ENCODE data around the gene HAL.
"Not testable (repeated sequence)": the region's sequence is repeated elsewhere in the genome, so short reads cannot be mapped to it uniquely, and the experiment has no call there.

Gene HAL

GRCh38 chr12:95978774-95979173 lies 17.4 kb downstream of the HAL start:
- no peak for DNase-seq (ENCODE audit: insufficient read length, low spot score)

DNA sequence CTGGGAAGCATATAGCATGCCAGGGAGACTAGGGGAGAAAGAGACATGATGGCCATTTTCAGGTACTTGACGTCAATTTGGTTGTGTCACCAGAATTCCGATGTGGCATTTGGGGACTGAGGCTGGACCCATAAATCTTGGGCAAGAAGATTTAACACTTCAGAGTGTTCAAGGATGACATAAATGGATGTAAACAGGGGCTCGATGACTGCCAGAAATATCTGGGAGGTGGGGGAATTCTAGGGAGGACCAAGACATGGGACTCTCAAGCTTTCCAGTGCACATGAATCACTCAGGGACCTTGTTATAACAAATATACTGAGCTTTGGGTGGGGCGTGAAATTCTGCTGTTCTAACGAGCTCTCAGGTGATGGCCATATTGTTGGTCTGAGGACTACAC lies 17.8 kb downstream of the HAL start:
- no peak for FAIRE-seq
- DNase-seq (ENCODE audit: insufficient read length, low spot score): no peak

More at GRCh38 chr12:95978774-95979173, 17.4 kb downstream of the HAL start:
- no peak for FAIRE-seq

GRCh38 chr12:95977764-95978305 lies 18.3 kb downstream of the HAL start:
- DNase-seq (ENCODE audit: insufficient read length, low spot score): no peak
- no peak for FAIRE-seq

- FAIRE-seq (no peak), DNase-seq (ENCODE audit: insufficient read length, low spot score) (peak; percentile 18)
These were observed 19.7 kb downstream of the HAL start for GRCh38 chr12:95976416-95976832.

DNA sequence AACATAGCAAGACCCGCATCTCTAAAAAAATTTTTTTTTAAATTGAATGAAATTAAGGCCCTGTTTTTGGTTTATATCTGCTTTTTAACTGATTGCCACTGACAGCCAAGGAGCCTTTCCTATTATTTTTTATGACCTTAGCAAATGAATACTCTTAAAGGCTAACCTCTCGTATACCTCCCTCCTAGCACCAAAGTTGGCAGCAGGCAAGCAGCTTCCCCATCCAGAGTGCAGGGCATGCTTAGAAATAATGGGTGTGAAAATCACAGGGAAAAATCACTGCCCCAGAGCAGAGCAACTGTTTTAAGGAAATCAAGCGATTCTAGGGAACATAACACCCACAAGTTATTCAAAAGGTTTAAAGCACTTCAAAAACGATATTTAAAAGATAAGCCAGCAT lies 20.7 kb downstream of the HAL start:
- no peak for FAIRE-seq
- DNase-seq (ENCODE audit: insufficient read length, low spot score): no peak

GRCh38 chr12:95974358-95974757 lies 21.8 kb downstream of the HAL start:
- FAIRE-seq (no peak), DNase-seq (ENCODE audit: insufficient read length, low spot score) (no peak)

DNA sequence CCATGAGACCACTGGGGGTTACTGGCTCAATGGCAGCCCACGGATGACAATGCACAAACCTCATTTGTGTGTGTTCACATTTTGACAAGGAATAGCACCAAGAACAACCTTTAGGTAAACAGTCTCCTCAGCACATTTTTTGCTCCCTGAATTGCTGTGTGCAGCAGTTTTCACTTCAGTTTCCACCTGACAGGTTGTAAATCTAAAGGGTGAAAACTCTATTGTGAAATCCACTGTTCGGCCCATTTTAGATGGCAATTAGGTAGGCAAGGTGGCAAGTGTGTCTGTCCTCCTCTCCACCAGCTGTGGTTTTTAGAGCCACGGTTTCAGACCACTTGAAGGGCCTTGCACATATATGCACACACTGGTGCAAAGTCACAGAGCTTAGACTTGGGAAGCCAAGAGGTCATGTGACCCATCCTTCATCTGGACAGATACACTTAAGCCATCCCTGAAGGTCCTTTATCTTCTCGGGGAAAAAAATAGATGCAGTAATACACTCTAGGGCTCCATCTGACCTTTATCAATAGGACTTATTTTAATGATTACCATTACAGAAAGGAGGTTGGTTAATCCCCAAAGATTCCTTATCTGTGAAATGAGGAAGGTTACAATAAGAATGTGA lies 23.2 kb downstream of the HAL start:
- no peak for FAIRE-seq
- no peak for DNase-seq (ENCODE audit: insufficient read length, low spot score)

- DNase-seq (ENCODE audit: insufficient read length, low spot score): no peak
- no peak for FAIRE-seq
These were observed 25.2 kb downstream of the HAL start for GRCh38 chr12:95970905-95971304.

GRCh38 chr12:95969116-95969515 lies 27.0 kb downstream of the HAL start:
- DNase-seq (ENCODE audit: insufficient read length, low spot score); FAIRE-seq: not testable (repeated sequence)

DNA sequence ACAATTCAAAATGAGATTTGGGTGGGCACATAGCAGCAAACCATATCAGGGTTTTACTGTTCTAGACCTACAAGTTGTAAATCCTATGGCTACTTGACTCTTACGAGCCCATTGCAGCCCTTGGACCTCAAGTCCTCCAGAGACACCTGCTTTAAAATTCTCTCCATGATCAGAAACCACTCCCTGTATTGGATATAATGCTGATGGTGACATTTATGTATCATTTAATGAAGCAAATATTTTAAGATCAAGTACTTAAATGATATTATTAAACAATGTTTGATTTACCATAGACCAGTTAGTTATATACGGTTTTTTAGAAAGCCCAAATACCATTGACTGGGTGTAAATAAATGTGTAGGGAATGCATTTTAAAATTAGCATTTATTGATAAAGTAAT lies 28.8 kb downstream of the HAL start:
- FAIRE-seq (no peak), DNase-seq (ENCODE audit: insufficient read length, low spot score) (no peak)

DNA sequence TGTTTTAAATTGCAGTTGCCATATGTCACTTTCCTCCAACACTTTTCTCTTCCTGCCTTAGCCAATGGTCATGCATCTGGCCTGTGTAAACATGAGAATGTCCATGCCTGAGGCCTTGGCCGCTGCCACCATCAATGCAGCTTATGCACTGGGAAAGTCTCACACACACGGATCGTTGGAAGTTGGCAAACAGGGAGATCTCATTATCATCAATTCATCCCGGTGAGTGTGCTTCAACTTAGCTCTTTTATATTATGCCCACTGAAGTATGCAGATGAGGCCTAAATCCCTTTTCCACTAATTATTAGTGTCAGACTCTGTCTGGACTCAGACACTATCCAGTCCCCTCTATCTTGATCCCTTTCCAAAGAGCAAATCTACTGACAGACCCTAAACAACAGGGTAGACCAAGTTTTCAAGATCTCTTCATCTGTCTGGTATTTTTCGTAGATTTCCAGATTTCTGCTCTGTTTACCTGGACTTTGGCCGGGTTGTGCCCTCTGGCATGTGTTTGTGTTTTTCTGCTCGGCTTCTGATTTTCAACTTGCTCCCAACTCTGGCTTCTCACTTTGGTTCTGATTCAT lies 29.8 kb downstream of the HAL start:
- FAIRE-seq: no peak

DNA sequence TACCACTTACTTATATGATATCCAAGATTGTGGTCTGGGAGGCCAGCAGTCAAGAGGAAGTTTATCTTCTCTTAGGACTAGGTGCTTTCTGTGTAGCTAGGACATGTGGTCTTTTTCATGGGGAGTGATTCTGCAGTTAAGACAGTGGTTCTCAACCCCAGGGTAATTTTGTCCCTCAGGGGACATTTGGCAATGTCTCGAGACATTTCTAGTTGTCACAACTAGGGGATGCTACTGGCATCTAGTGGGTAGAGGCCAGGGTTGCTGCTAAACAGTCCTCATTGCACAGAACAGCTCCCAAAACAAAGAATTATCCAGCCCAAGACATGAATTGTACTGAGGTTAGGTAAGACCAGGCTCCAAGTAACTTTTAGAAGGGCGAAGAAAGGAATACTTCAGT lies 33.0 kb downstream of the HAL start:
- DNase-seq (ENCODE audit: insufficient read length, low spot score): no peak
- FAIRE-seq: no peak

More for the DNA sequence above, 29.8 kb downstream of the HAL start:
- DNase-seq (ENCODE audit: insufficient read length, low spot score): no peak

GRCh38 chr12:95962222-95962621 lies 33.9 kb downstream of the HAL start:
- FAIRE-seq (no peak), DNase-seq (ENCODE audit: insufficient read length, low spot score) (no peak)

- FAIRE-seq: no peak
- DNase-seq (ENCODE audit: insufficient read length, low spot score): no peak
These were observed 35.9 kb downstream of the HAL start for GRCh38 chr12:95960241-95960640.

DNA sequence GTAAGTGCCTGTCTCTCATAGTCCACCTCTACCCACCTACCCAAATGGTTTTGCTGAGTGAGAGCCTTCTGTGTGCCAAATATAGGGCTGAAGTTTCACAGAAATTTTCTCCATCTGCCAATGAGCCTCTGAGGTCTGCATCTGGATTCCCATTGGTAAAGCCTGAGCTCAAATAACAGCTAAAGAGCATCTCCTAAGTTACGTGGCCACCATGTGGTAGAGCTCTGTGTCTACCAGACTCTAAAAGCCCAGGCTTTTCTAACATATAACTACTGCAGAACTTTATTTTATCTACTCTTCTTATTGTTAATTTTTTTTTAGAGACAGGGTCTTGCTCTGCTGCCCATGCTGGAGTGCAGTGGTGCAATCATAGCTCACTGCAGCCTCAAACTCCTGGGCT lies 37.0 kb downstream of the HAL start:
- no peak for FAIRE-seq
- peak; percentile 50 for DNase-seq (ENCODE audit: insufficient read length, low spot score)

DNA sequence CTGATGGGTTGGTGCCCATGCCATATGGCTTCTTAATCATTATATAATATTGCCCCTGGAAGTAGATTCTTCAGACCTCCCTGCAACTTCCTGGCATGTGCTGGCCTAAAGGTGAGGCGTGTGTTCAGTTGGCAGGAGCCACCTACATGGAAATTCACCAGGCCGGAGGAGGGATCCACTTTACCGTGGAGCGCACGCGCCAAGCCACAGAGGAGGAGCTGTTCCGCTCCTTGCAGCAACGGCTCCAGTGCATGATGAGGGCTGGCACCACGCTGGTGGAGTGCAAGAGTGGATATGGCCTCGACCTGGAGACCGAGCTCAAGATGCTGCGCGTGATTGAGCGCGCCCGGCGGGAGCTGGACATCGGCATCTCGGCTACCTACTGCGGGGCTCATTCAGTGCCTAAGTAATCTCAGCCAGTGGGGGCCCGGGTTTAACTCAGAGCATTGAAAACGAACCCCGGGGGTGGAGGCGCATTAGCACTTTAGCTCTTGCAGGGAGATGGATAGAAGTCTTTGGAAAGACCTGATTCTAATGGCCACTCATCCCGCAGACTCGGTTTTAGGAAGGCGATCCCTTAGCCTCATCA lies 39.5 kb downstream of the HAL start:
- FAIRE-seq: no peak
- no peak for DNase-seq (ENCODE audit: insufficient read length, low spot score)

DNA sequence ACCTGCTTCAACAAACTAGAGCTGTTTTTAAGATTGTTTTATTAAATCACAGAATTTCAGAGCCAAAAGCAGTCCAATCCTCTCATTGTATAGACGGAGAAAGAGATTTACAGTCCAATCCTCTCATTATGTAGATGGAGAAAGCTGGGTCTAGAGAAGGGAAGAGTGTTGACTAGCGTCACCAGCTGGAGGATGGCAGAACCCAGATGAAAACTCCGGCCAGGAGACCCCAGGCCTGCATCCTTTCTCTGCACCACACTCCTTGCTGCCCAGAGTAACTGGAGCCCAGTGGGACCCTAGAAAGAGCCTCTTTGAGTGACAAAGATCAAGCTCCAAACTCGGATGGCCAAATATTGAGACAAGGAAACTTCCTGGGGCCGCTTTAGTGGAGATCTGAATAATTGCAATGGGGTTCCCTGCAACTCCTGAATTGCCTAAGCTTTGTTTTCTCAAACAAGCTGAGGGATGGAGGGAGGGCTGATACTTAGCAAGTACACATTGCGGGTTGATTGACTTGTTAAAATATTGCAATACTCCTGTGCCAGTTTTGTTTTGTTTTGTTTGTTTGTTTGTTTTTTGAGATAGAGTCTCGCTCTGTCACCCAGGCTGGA lies 40.5 kb downstream of the HAL start:
- no peak for DNase-seq (ENCODE audit: insufficient read length, low spot score)

DNA sequence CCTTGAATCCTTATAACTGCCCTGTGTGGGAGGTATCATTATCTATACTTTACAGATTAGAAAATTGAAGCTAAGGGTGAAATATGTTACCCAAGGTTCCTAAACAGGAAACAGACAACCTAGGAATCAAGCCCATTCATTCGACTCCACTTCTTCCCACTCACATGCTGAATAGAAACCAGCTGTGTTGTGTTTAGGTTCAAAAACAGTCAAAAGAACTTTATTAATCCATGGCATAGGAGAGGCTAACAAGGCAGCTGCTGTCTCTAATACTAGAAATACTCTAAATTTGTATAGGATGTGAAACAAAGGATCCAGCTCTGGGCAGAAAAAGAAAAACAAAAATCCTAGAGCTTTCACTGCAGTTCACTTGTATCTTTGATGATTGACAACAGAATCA lies 43.1 kb downstream of the HAL start:
- DNase-seq (ENCODE audit: insufficient read length, low spot score): no peak
- no peak for FAIRE-seq

More for the DNA sequence above, 40.5 kb downstream of the HAL start:
- no peak for FAIRE-seq

- DNase-seq (ENCODE audit: insufficient read length, low spot score) (no peak), FAIRE-seq (no peak)
These were observed 44.6 kb downstream of the HAL start for GRCh38 chr12:95951515-95951914.

GRCh38 chr12:95949477-95950206 lies 46.5 kb downstream of the HAL start:
- no peak for FAIRE-seq
- DNase-seq (ENCODE audit: insufficient read length, low spot score): no peak

DNA sequence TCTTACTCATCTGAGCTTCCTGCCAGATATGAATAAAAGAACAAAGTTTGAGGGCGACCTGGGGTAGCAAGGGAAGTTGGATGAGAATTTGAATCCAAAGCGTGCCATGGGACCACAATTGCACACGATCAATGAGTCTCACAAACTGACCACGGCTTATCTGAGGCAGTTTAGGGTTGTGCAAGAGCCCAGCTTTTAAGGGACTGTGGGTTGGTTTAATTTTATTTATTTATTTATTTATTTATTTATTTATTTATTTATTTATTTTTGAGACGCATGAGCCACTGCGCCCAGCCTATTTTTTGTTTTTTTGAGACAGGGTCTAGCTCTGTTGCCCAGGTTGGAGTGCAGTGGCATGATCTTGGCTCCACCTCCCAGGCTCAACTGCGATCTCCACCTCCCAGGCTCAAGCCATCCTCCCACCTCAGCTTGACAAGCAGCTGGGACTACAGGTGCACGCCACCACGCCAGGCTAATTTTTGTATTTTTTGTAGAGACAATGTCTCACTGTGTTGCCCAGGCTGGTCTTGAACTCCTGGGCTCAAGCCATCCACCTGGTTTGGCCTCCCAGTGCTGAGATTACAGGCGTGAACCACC lies 51.9 kb downstream of the HAL start:
- DNase-seq (ENCODE audit: insufficient read length, low spot score) (no peak), FAIRE-seq (no peak)
